OCI-LY3 (cell line): ENCODE results near the gene C1QTNF3.

Source experiments
- H2AFZ ChIP-seq: fragments of 200-600, 300-600 bp; shearing (Covaris generic); 2 replicates; pipeline ENCODE4 v1.6.0; 2014; ENCODE audit warnings: antibody characterized with exemption, low read depth, low read length
- H3K27ac ChIP-seq: fragments of 200-600, 300-600 bp; sonication (generic); 2 replicates; pipeline ENCODE4 v1.5.1; 2014; ENCODE audit warnings: mild to moderate bottlenecking, low read length, moderate library complexity, mixed read lengths
- H3K27me3 ChIP-seq: fragments of 200-600, 300-600 bp; sonication (generic); 2 replicates; pipeline ENCODE4 v1.6.1; 2014; ENCODE audit warnings: low read depth, low read length, mixed read lengths
- H3K36me3 ChIP-seq: fragments of 200-600, 300-600 bp; sonication (generic); replicated peaks from 2 replicates; pipeline ENCODE3; 2014; ENCODE audit warnings: low read depth, low read length, mixed read lengths
- H3K4me1 ChIP-seq: fragments of 300-600, 200-600 bp; sonication (generic); 2 replicates; pipeline ENCODE4 v1.6.1; 2014; ENCODE audit warnings: low read length, mixed read lengths
- H3K4me2 ChIP-seq: fragments of 200-600, 300-600 bp; sonication (generic); 2 replicates; pipeline ENCODE4 v1.6.1; 2014; ENCODE audit warnings: low read length, mixed read lengths
- H3K4me3 ChIP-seq: fragments of 300-600, 200-600 bp; sonication (generic); 2 replicates; pipeline ENCODE4 v1.5.1; 2014; ENCODE audit warnings: antibody characterized with exemption, mild to moderate bottlenecking, low read length, moderate library complexity
- H3K79me2 ChIP-seq: fragments of 300-600, 200-600 bp; shearing (Covaris generic); 2 replicates; pipeline ENCODE4 v1.6.1; 2014; ENCODE audit warnings: mild to moderate bottlenecking, low read length, mixed read lengths
- H3K9ac ChIP-seq: fragments of 300-600, 200-600 bp; shearing (Covaris generic); 2 replicates; pipeline ENCODE4 v1.6.0; 2014; ENCODE audit warnings: mild to moderate bottlenecking, low read length, moderate library complexity
- H3K9me3 ChIP-seq: fragments of 200-600, 300-600 bp; shearing (Covaris generic); 2 replicates; pipeline ENCODE4 v1.6.1; 2014; ENCODE audit warnings: low read length, mixed read lengths; ENCODE audit not compliant: insufficient read depth
- H4K20me1 ChIP-seq: fragments of 200-600, 300-600 bp; sonication (generic); 2 replicates; pipeline ENCODE4 v1.6.1; 2016; ENCODE audit warnings: low read length, mixed read lengths; ENCODE audit not compliant: insufficient read depth
- CTCF ChIP-seq: fragments of 200-600, 300-600 bp; sonication (generic); IDR thresholded peaks from 2 replicates; pipeline ENCODE4 v1.5.1; 2014; ENCODE audit warnings: antibody characterized with exemption, low read length, low read depth
- EZH2phosphoT487 ChIP-seq: fragments of 200-600 bp; shearing (Covaris generic); IDR thresholded peaks from 2 replicates; pipeline ENCODE4 v1.6.1; 2018; ENCODE audit warnings: antibody characterized with exemption, mixed run types, low read depth

Gene C1QTNF3

GRCh38 chr5:34003941-34004340, 39.1 kb downstream of the C1QTNF3 start:
- H3K9ac ChIP-seq, result no peak overlapping the region
- H3K36me3 ChIP-seq, result no peaks in the 10 kb centered on the region
- H3K4me3 ChIP-seq, result no peak overlapping the region
- no peaks in the 10 kb centered on the region for H4K20me1 ChIP-seq
- H2AFZ ChIP-seq, result no peak overlapping the region
- TF ChIP-seq EZH2phosphoT487 (no peak), CTCF (no peak)
- no peak overlapping the region for H3K27ac ChIP-seq
- no peaks in the 10 kb centered on the region for H3K27me3 ChIP-seq
- no peak overlapping the region for H3K4me2 ChIP-seq
- H3K4me1 ChIP-seq, result peaks cover 10% of the 10 kb centered on the region; the same call in 1 of the 2 replicates
- no peaks in the 10 kb centered on the region for H3K79me2 ChIP-seq
- no peaks in the 10 kb centered on the region for H3K9me3 ChIP-seq

GRCh38 chr5:34002629-34003328, 40.2 kb downstream of the C1QTNF3 start:
- H3K27ac ChIP-seq, result no peak overlapping the region
- no peaks in the 10 kb centered on the region for H3K79me2 ChIP-seq
- TF ChIP-seq EZH2phosphoT487 (no peak), CTCF (no peak)
- no peaks in the 10 kb centered on the region for H4K20me1 ChIP-seq
- no peaks in the 10 kb centered on the region for H3K9me3 ChIP-seq
- H2AFZ ChIP-seq, result no peak overlapping the region
- H3K27me3 ChIP-seq, result no peaks in the 10 kb centered on the region
- H3K9ac ChIP-seq, result no peak overlapping the region
- H3K4me3 ChIP-seq, result no peak overlapping the region
- H3K4me2 ChIP-seq, result no peak overlapping the region
- peaks cover 5% of the 10 kb centered on the region; the same call in 1 of the 2 replicates for H3K4me1 ChIP-seq
- no peaks in the 10 kb centered on the region for H3K36me3 ChIP-seq

- Histone ChIP-seq H3K4me1 (no peaks in the 10 kb centered on the region), H3K4me3 (no peak overlapping the region), H3K27ac (no peak overlapping the region), H3K4me2 (no peak overlapping the region), H3K9ac (no peak overlapping the region), H4K20me1 (no peaks in the 10 kb centered on the region), H3K27me3 (no peaks in the 10 kb centered on the region), H3K9me3 (no peaks in the 10 kb centered on the region), H3K79me2 (no peaks in the 10 kb centered on the region), H3K36me3 (no peaks in the 10 kb centered on the region), H2AFZ (no peak overlapping the region)
- TF ChIP-seq EZH2phosphoT487 (no peak), CTCF (no peak)
Measured at GRCh38 chr5:34001241-34001841, 41.7 kb downstream of the C1QTNF3 start.

- H4K20me1 ChIP-seq, result no peaks in the 10 kb centered on the region
- H2AFZ ChIP-seq, result no peak overlapping the region
- no peak overlapping the region for H3K27ac ChIP-seq
- H3K27me3 ChIP-seq, result no peaks in the 10 kb centered on the region
- no peaks in the 10 kb centered on the region for H3K9me3 ChIP-seq
- H3K79me2 ChIP-seq, result no peaks in the 10 kb centered on the region
- H3K4me3 ChIP-seq, result no peak overlapping the region
- no peak overlapping the region for H3K4me2 ChIP-seq
- no peak for TF ChIP-seq EZH2phosphoT487
- TF ChIP-seq CTCF, result no peak
- no peaks in the 10 kb centered on the region for H3K4me1 ChIP-seq
- no peaks in the 10 kb centered on the region for H3K36me3 ChIP-seq
- no peak overlapping the region for H3K9ac ChIP-seq
Measured at GRCh38 chr5:33999978-34000377, 43.0 kb downstream of the C1QTNF3 start.
